HAP-1 (cell line): ENCODE measurements around the gene PODNL1.

Source experiments
- DNase-seq, 2 experiments: peaks; one replicate each; pipeline ENCODE4 v3.0.0-alpha.2; 2016 to 2020; ENCODE audit warnings: low spot score in 2 of 2
- H3K27me3 ChIP-seq: fragments of 250-450 bp; sonication (Bioruptor Pico); 2 replicates; pipeline ENCODE4 v1.5.1; 2020; ENCODE audit warnings: low read depth, mild to moderate bottlenecking, moderate library complexity
- H3K36me3 ChIP-seq: fragments of 250-450 bp; sonication (Bioruptor Pico); replicated peaks from 2 replicates; pipeline ENCODE4 v1.5.1; 2020; ENCODE audit warnings: mild to moderate bottlenecking
- H3K4me1 ChIP-seq: fragments of 250-450 bp; sonication (Bioruptor Pico); 2 replicates; pipeline ENCODE4 v1.5.1; 2020; ENCODE audit warnings: mild to moderate bottlenecking
- H3K4me3 ChIP-seq: fragments of 250-450 bp; sonication (Bioruptor Pico); 2 replicates; pipeline ENCODE4 v1.5.1; 2020; ENCODE audit warnings: mild to moderate bottlenecking, moderate library complexity
- H3K9me3 ChIP-seq: fragments of 250-450 bp; sonication (Bioruptor Pico); 2 replicates; pipeline ENCODE4 v1.5.1; 2020; ENCODE audit warnings: mild to moderate bottlenecking, moderate library complexity
- in situ Hi-C: fragments of 300-500 bp; cut with MboI; formaldehyde crosslinking; loops from 3 replicates; pipeline ENCODE4 v1.14.3; 2020; ENCODE audit warnings: low sequenced_read_pairs, inconsistent platforms, mixed read lengths

The PODNL1 gene

GRCh38 chr19:13892870-13893269 is 45.3 kb downstream of the PODNL1 start:
- no peak for DNase-seq
- no peaks in the 10 kb centered on the region for H3K36me3 ChIP-seq
- H3K9me3 ChIP-seq: no peaks in the 10 kb centered on the region; the same call in 1 of the 2 replicates
- no peak overlapping the region for H3K4me3 ChIP-seq
- in situ Hi-C loops: no loop called here
- H3K27me3 ChIP-seq: no peaks in the 10 kb centered on the region
- H3K4me1 ChIP-seq: no peaks in the 10 kb centered on the region

- in situ Hi-C loops: no loop called here
- DNase-seq: no peak
- H3K27me3 ChIP-seq: no peaks in the 10 kb centered on the region
- H3K9me3 ChIP-seq: no peaks in the 10 kb centered on the region
- H3K4me1 ChIP-seq: no peaks in the 10 kb centered on the region
- H3K4me3 ChIP-seq: no peak overlapping the region
- no peaks in the 10 kb centered on the region for H3K36me3 ChIP-seq
These were observed 48.1 kb downstream of the PODNL1 start for GRCh38 chr19:13890136-13890535.

- Histone ChIP-seq H3K4me1 (no peaks in the 10 kb centered on the region), H3K4me3 (no peak overlapping the region), H3K36me3 (no peaks in the 10 kb centered on the region), H3K27me3 (no peaks in the 10 kb centered on the region), H3K9me3 (no peaks in the 10 kb centered on the region)
- DNase-seq: no peak
- in situ Hi-C loops: no loop called here
These were observed 49.9 kb downstream of the PODNL1 start for GRCh38 chr19:13888281-13888680.

GRCh38 chr19:13887517-13887916 is 50.7 kb downstream of the PODNL1 start:
- H3K4me3 ChIP-seq: no peak overlapping the region
- H3K27me3 ChIP-seq: no peaks in the 10 kb centered on the region
- no peak for DNase-seq
- in situ Hi-C loops: no loop called here
- H3K9me3 ChIP-seq: no peaks in the 10 kb centered on the region
- no peaks in the 10 kb centered on the region for H3K36me3 ChIP-seq
- no peaks in the 10 kb centered on the region for H3K4me1 ChIP-seq

GRCh38 chr19:13887018-13887436 is 51.2 kb downstream of the PODNL1 start:
- Histone ChIP-seq H3K27me3 (no peaks in the 10 kb centered on the region), H3K9me3 (no peaks in the 10 kb centered on the region), H3K4me3 (no peak overlapping the region), H3K4me1 (no peaks in the 10 kb centered on the region), H3K36me3 (no peaks in the 10 kb centered on the region)
- DNase-seq: no peak
- in situ Hi-C loops: no loop called here

- DNase-seq: no peak
- Histone ChIP-seq H3K36me3 (no peaks in the 10 kb centered on the region), H3K4me3 (no peak overlapping the region), H3K4me1 (no peaks in the 10 kb centered on the region), H3K27me3 (no peaks in the 10 kb centered on the region), H3K9me3 (no peaks in the 10 kb centered on the region)
- in situ Hi-C loops: no loop called here
These were observed 52.3 kb downstream of the PODNL1 start for GRCh38 chr19:13885826-13886365.

GRCh38 chr19:13884726-13885591 is 53.3 kb downstream of the PODNL1 start:
- H3K4me1 ChIP-seq: peaks cover 6% of the 10 kb centered on the region
- in situ Hi-C loops: loop anchor here (5.0 kb wide), 1 partner anchor 192 kb away; no protein-coding TSS in a partner anchor
- DNase-seq: no peak

GRCh38 chr19:13883516-13884064 is 54.6 kb downstream of the PODNL1 start:
- Histone ChIP-seq H3K4me3 (no peak overlapping the region), H3K4me1 (peaks cover 9% of the 10 kb centered on the region), H3K27me3 (no peaks in the 10 kb centered on the region), H3K9me3 (no peaks in the 10 kb centered on the region), H3K36me3 (no peaks in the 10 kb centered on the region)
- in situ Hi-C loops: loop anchor here (5.0 kb wide), 1 partner anchor 194 kb away; no protein-coding TSS in a partner anchor
- no peak for DNase-seq

More at GRCh38 chr19:13884726-13885591, 53.3 kb downstream of the PODNL1 start:
- Histone ChIP-seq H3K4me3 (no peak overlapping the region), H3K36me3 (no peaks in the 10 kb centered on the region), H3K27me3 (no peaks in the 10 kb centered on the region), H3K9me3 (no peaks in the 10 kb centered on the region)

- H3K36me3 ChIP-seq: no peaks in the 10 kb centered on the region
- DNase-seq: no peak
- H3K4me1 ChIP-seq: peaks cover 9% of the 10 kb centered on the region
- no peaks in the 10 kb centered on the region for H3K27me3 ChIP-seq
- no peak overlapping the region for H3K4me3 ChIP-seq
- in situ Hi-C loops: loop anchor here (5.0 kb wide), 1 partner anchor 194 kb away; no protein-coding TSS in a partner anchor
- H3K9me3 ChIP-seq: no peaks in the 10 kb centered on the region
These were observed 55.4 kb downstream of the PODNL1 start for GRCh38 chr19:13882836-13883235.

- Histone ChIP-seq H3K4me3 (no peak overlapping the region), H3K9me3 (no peaks in the 10 kb centered on the region), H3K27me3 (no peaks in the 10 kb centered on the region), H3K4me1 (peaks cover 9% of the 10 kb centered on the region), H3K36me3 (no peaks in the 10 kb centered on the region)
- no peak for DNase-seq
- in situ Hi-C loops: loop anchor here (5.0 kb wide), 1 partner anchor 195 kb away; no protein-coding TSS in a partner anchor
These were observed 55.8 kb downstream of the PODNL1 start for GRCh38 chr19:13882419-13882795.

GRCh38 chr19:13881692-13882418 is 56.4 kb downstream of the PODNL1 start:
- no peak overlapping the region for H3K4me3 ChIP-seq
- peaks cover 9% of the 10 kb centered on the region for H3K4me1 ChIP-seq
- in situ Hi-C loops: loop anchor here (5.0 kb wide), 1 partner anchor 195 kb away; no protein-coding TSS in a partner anchor
- no peak for DNase-seq
- H3K9me3 ChIP-seq: no peaks in the 10 kb centered on the region
- H3K36me3 ChIP-seq: no peaks in the 10 kb centered on the region
- H3K27me3 ChIP-seq: no peaks in the 10 kb centered on the region

GRCh38 chr19:13881251-13881691 is 56.9 kb downstream of the PODNL1 start:
- Histone ChIP-seq H3K36me3 (no peaks in the 10 kb centered on the region), H3K9me3 (no peaks in the 10 kb centered on the region), H3K4me1 (peaks cover 9% of the 10 kb centered on the region), H3K4me3 (no peak overlapping the region), H3K27me3 (no peaks in the 10 kb centered on the region)
- DNase-seq: no peak
- in situ Hi-C loops: loop anchor here (5.0 kb wide), 1 partner anchor 196 kb away; no protein-coding TSS in a partner anchor
